Measurements from ENCODE around the gene CTU1.
A peak's percentile ranks its signal among the peaks of the same experiment; 100 is the strongest.

CTU1 gene

GRCh38 chr19:51102991-51103390 lies 5.2 kb downstream of the CTU1 start:
- no peak for DNase-seq (ENCODE audit: low spot score)

- DNase-seq (ENCODE audit: low spot score), result no peak
Measured at GRCh38 chr19:51101171-51101865, 6.9 kb downstream of the CTU1 start.

- no peak for DNase-seq (ENCODE audit: low spot score)
Measured at GRCh38 chr19:51100601-51101000, 7.6 kb downstream of the CTU1 start.

GRCh38 chr19:51099047-51099382 lies 9.2 kb downstream of the CTU1 start:
- DNase-seq (ENCODE audit: low spot score), result no peak

- DNase-seq (ENCODE audit: low spot score), result no peak
Measured at GRCh38 chr19:51098365-51099046, 9.7 kb downstream of the CTU1 start.

- DNase-seq (ENCODE audit: low spot score), result no peak
Measured at GRCh38 chr19:51097796-51098195, 10.4 kb downstream of the CTU1 start.

- DNase-seq (ENCODE audit: low spot score), result peak; percentile 48
Measured at GRCh38 chr19:51097166-51097738, 11.0 kb downstream of the CTU1 start.

- DNase-seq (ENCODE audit: low spot score), result peak; percentile 33
Measured at GRCh38 chr19:51096473-51097165, 11.6 kb downstream of the CTU1 start.

- DNase-seq (ENCODE audit: low spot score), result no peak
Measured at GRCh38 chr19:51094696-51095279, 13.4 kb downstream of the CTU1 start.

- DNase-seq (ENCODE audit: low spot score), result no peak
Measured at GRCh38 chr19:51093510-51094345, 14.5 kb downstream of the CTU1 start.

GRCh38 chr19:51093101-51093500 lies 15.1 kb downstream of the CTU1 start:
- DNase-seq (ENCODE audit: low spot score), result no peak

GRCh38 chr19:51091895-51092873 lies 16.0 kb downstream of the CTU1 start:
- DNase-seq (ENCODE audit: low spot score), result no peak

- no peak for DNase-seq (ENCODE audit: low spot score)
Measured at GRCh38 chr19:51091126-51091525, 17.1 kb downstream of the CTU1 start.

- DNase-seq (ENCODE audit: low spot score), result no peak
Measured at GRCh38 chr19:51090471-51090870, 17.7 kb downstream of the CTU1 start.

- no peak for DNase-seq (ENCODE audit: low spot score)
Measured at GRCh38 chr19:51089786-51090185, 18.4 kb downstream of the CTU1 start.

GRCh38 chr19:51086153-51086850 lies 21.9 kb downstream of the CTU1 start:
- DNase-seq (ENCODE audit: low spot score), result no peak

- no peak for DNase-seq (ENCODE audit: low spot score)
Measured at GRCh38 chr19:51084505-51084904, 23.7 kb downstream of the CTU1 start.

- no peak for DNase-seq (ENCODE audit: low spot score)
Measured at GRCh38 chr19:51083783-51084182, 24.4 kb downstream of the CTU1 start.

- DNase-seq (ENCODE audit: low spot score), result no peak
Measured at GRCh38 chr19:51083181-51083580, 25.0 kb downstream of the CTU1 start.

- no peak for DNase-seq (ENCODE audit: low spot score)
Measured at GRCh38 chr19:51082611-51083010, 25.6 kb downstream of the CTU1 start, which contains the start of gene KLK14. TSS of gene KLK14 (minus strand) at chr19:51082887. CDS start at chr19:51082614, 273 bp downstream.
